Astrocyte (in vitro differentiated cells and primary cell): ENCODE measurements around the gene TTBK1. TPM values are rescaled to one million over a fixed set of nuclear protein-coding genes. Genes with fewer than 3 reads are reported as not detected.

Experiments
- DNase-seq: peaks from one replicate; pipeline ENCODE4 v3.0.0-alpha.2; 2010; ENCODE audit warnings: low read depth
- FAIRE-seq: peaks from 2 replicates; lab custom pipeline; 2011; peaks lifted over from hg19 to GRCh38; lab: Jason Lieb, UNC
- H2AFZ ChIP-seq: 2 replicates; pipeline ENCODE4 v1.6.0; 2012; ENCODE audit warnings: low read depth, low read length, inconsistent platforms
- H3K27ac ChIP-seq: 2 replicates; pipeline ENCODE4 v1.5.1; 2011; ENCODE audit warnings: low read depth, low read length, inconsistent platforms
- H3K27me3 ChIP-seq: 2 replicates; pipeline ENCODE4 v1.6.0; 2011; ENCODE audit warnings: low read length, inconsistent platforms; ENCODE audit not compliant: insufficient read depth
- H3K36me3 ChIP-seq: 2 replicates; pipeline ENCODE4 v1.5.1; 2011; ENCODE audit warnings: low read length, inconsistent platforms; ENCODE audit not compliant: insufficient read depth
- H3K4me1 ChIP-seq: 2 replicates; pipeline ENCODE4 v1.5.1; 2011; ENCODE audit warnings: low read length, inconsistent platforms; ENCODE audit not compliant: insufficient read depth
- H3K4me2 ChIP-seq: 2 replicates; pipeline ENCODE4 v1.6.0; 2012; ENCODE audit warnings: low read length, inconsistent platforms
- H3K4me3 ChIP-seq: 2 replicates; pipeline ENCODE4 v1.5.1; 2011; ENCODE audit warnings: low read depth, mild to moderate bottlenecking, low read length, inconsistent platforms; ENCODE audit not compliant: insufficient read depth
- H3K79me2 ChIP-seq: 2 replicates; pipeline ENCODE4 v1.6.0; 2012; ENCODE audit warnings: mild to moderate bottlenecking, low read length, inconsistent platforms; ENCODE audit not compliant: insufficient read depth
- H3K9ac ChIP-seq: 2 replicates; pipeline ENCODE4 v1.6.0; 2012; ENCODE audit warnings: mild to moderate bottlenecking, low read length, inconsistent platforms
- H3K9me3 ChIP-seq: 2 replicates; pipeline ENCODE4 v1.5.1; 2012; ENCODE audit warnings: low read depth, mild to moderate bottlenecking, low read length, inconsistent platforms; ENCODE audit not compliant: insufficient read depth
- H4K20me1 ChIP-seq: 2 replicates; pipeline ENCODE4 v1.6.0; 2012; ENCODE audit warnings: low read length, inconsistent platforms; ENCODE audit not compliant: insufficient read depth
- H3K27ac Mint-ChIP-seq: one replicate; pipeline ENCODE4 v1.8.0; 2021; ENCODE audit warnings: mild to moderate bottlenecking, mixed read lengths; ENCODE audit not compliant: unreplicated experiment
- H3K27me3 Mint-ChIP-seq: one replicate; pipeline ENCODE4 v1.8.0; 2021; ENCODE audit warnings: low read depth, mixed read lengths; ENCODE audit not compliant: unreplicated experiment
- H3K36me3 Mint-ChIP-seq: one replicate; pipeline ENCODE4 v1.8.0; 2021; ENCODE audit warnings: low read depth, mixed read lengths; ENCODE audit not compliant: unreplicated experiment
- H3K4me1 Mint-ChIP-seq: one replicate; pipeline ENCODE4 v1.8.0; 2021; ENCODE audit warnings: low read depth, mixed read lengths; ENCODE audit not compliant: unreplicated experiment
- H3K4me3 Mint-ChIP-seq: one replicate; pipeline ENCODE4 v1.8.0; 2021; ENCODE audit warnings: mild to moderate bottlenecking, moderate library complexity, mixed read lengths; ENCODE audit not compliant: unreplicated experiment
- H3K9me3 Mint-ChIP-seq: one replicate; pipeline ENCODE4 v1.8.0; 2021; ENCODE audit warnings: mild to moderate bottlenecking, mixed read lengths; ENCODE audit not compliant: unreplicated experiment
- CTCF ChIP-seq: IDR thresholded peaks from 2 replicates; pipeline ENCODE4 v1.5.1; 2011; ENCODE audit warnings: low read depth, mild to moderate bottlenecking, inconsistent platforms, low read length, moderate library complexity; ENCODE audit not compliant: insufficient read depth
- EZH2 ChIP-seq: IDR thresholded peaks from 2 replicates; pipeline ENCODE4 v1.6.1; 2012; ENCODE audit warnings: mild to moderate bottlenecking, low read length, inconsistent platforms; ENCODE audit not compliant: insufficient read depth
- total RNA-seq: library from RNA; stranded (reverse); gene quantifications from 2 replicates; pipeline ENCODE4 v1.2.1, GENCODE V29; 2021

TTBK1 gene
- total RNA-seq, 1 donor from 2014 or later = 0.14 TPM

GRCh38 chr6:43219814-43220213 lies 23.5 kb upstream of the TTBK1 start:
- Histone ChIP-seq H3K27me3 (no peaks in the 10 kb centered on the region), H3K9me3 (no peaks in the 10 kb centered on the region), H3K9ac (no peak overlapping the region), H3K27ac (no peak overlapping the region), H3K4me1 (peaks cover 9% of the 10 kb centered on the region), H3K36me3 (peaks cover 8% of the 10 kb centered on the region), H3K4me3 (no peak overlapping the region), H3K79me2 (no peaks in the 10 kb centered on the region), H2AFZ (no peak overlapping the region), H4K20me1 (no peaks in the 10 kb centered on the region), H3K4me2 (no peak overlapping the region)
- H3K4me1 Mint-ChIP-seq = peaks cover 16% of the 10 kb centered on the region
- no peak for DNase-seq
- H3K27ac Mint-ChIP-seq = no peak overlapping the region
- peaks cover 2% of the 10 kb centered on the region for H3K27me3 Mint-ChIP-seq
- H3K9me3 Mint-ChIP-seq = peaks cover 2% of the 10 kb centered on the region
- FAIRE-seq = no peak
- TF ChIP-seq CTCF = no peak
- no peak for TF ChIP-seq EZH2
- H3K36me3 Mint-ChIP-seq = peaks cover 47% of the 10 kb centered on the region
- H3K4me3 Mint-ChIP-seq = no peak overlapping the region

- peaks cover 8% of the 10 kb centered on the region for H3K36me3 ChIP-seq
- DNase-seq = no peak
- peaks cover 16% of the 10 kb centered on the region for H3K4me1 Mint-ChIP-seq
- H3K9me3 ChIP-seq = no peaks in the 10 kb centered on the region
- H3K9ac ChIP-seq = no peak overlapping the region
- H3K27me3 ChIP-seq = no peaks in the 10 kb centered on the region
- no peak overlapping the region for H3K4me3 ChIP-seq
- H3K9me3 Mint-ChIP-seq = no peaks in the 10 kb centered on the region
- H3K4me3 Mint-ChIP-seq = no peak overlapping the region
- no peak overlapping the region for H2AFZ ChIP-seq
- peaks cover 44% of the 10 kb centered on the region for H3K36me3 Mint-ChIP-seq
- FAIRE-seq = no peak
- H3K27ac ChIP-seq = no peak overlapping the region
- H3K4me1 ChIP-seq = peaks cover 9% of the 10 kb centered on the region
- H3K79me2 ChIP-seq = no peaks in the 10 kb centered on the region
- H3K4me2 ChIP-seq = no peak overlapping the region
- H3K27ac Mint-ChIP-seq = no peak overlapping the region
- TF ChIP-seq EZH2 = no peak
- no peak for TF ChIP-seq CTCF
- peaks cover 2% of the 10 kb centered on the region for H3K27me3 Mint-ChIP-seq
- H4K20me1 ChIP-seq = no peaks in the 10 kb centered on the region
These were observed 22.8 kb upstream of the TTBK1 start for GRCh38 chr6:43220439-43220951.
